CD4-positive, alpha-beta memory T cell (primary cell): ENCODE measurements around the gene TEX55. TPM values are rescaled to one million over a fixed set of nuclear protein-coding genes. Genes with fewer than 3 reads are reported as not detected.
"Not testable (repeated sequence)": the region's sequence is repeated elsewhere in the genome, so short reads cannot be mapped to it uniquely, and the experiment has no call there.

Experiments
- CTCF ChIA-PET: fragments of 350-600 bp; sonication (Branson Sonifier 250); formaldehyde crosslinking; loops from one replicate; lab custom pipeline; 2021; ENCODE audit warnings: inconsistent platforms; ENCODE audit not compliant: partially characterized antibody; lab: Charles Lee
- POLR2A ChIA-PET: fragments of 350-600 bp; sonication (Branson Sonifier 250); formaldehyde crosslinking; loops from one replicate; lab custom pipeline; 2021; ENCODE audit not compliant: partially characterized antibody; lab: Charles Lee
- DNase-seq, 5 donors: peaks; one replicate each; pipeline versions ENCODE4 v3.0.0 to v3.0.0-alpha.2; 2020 to 2022; ENCODE audit warnings: mixed read lengths in 1 of 5
- H3K27ac ChIP-seq: one replicate; pipeline ENCODE4 v1.7.0; 2013; ENCODE audit warnings: low read depth, low read length
- H3K27me3 ChIP-seq: 2 replicates; pipeline ENCODE4 v1.7.0; 2013; ENCODE audit warnings: mild to moderate bottlenecking, low read length, moderate library complexity; ENCODE audit not compliant: insufficient read depth
- H3K36me3 ChIP-seq: 2 replicates; pipeline ENCODE4 v1.7.0; 2013; ENCODE audit warnings: mild to moderate bottlenecking, low read length, moderate library complexity; ENCODE audit not compliant: insufficient read depth
- H3K4me1 ChIP-seq: 2 replicates; pipeline ENCODE4 v1.7.0; 2013; ENCODE audit warnings: mild to moderate bottlenecking, low read length, moderate library complexity; ENCODE audit not compliant: insufficient read depth
- H3K4me3 ChIP-seq, 2 donors: one replicate each; pipeline ENCODE4 v1.7.0; 2013; ENCODE audit warnings: low read length in 2 of 2, mild to moderate bottlenecking in 1 of 2
- H3K9me3 ChIP-seq, 2 donors: one replicate each; pipeline ENCODE4 v1.7.0; 2013; ENCODE audit warnings: low read length in 2 of 2, control low read depth in 1 of 2; ENCODE audit not compliant: control insufficient read depth in 1 of 2
- H3K27ac Mint-ChIP-seq, 7 donors: one replicate each; pipeline ENCODE4 v1.8.0; 2020 to 2021; ENCODE audit warnings: mixed read lengths in 7 of 7, mild to moderate bottlenecking in 6 of 7, inconsistent platforms in 3 of 7, moderate library complexity in 3 of 7
- H3K27me3 Mint-ChIP-seq, 2 donors: one replicate each; pipeline ENCODE4 v1.8.0; 2020 to 2021; ENCODE audit warnings: mixed read lengths in 2 of 2
- H3K36me3 Mint-ChIP-seq, 2 donors: one replicate each; pipeline ENCODE4 v1.8.0; 2020 to 2021; ENCODE audit warnings: mixed read lengths in 2 of 2, inconsistent platforms in 1 of 2, mild to moderate bottlenecking in 1 of 2
- H3K4me1 Mint-ChIP-seq, 4 donors: one replicate each; pipeline ENCODE4 v1.8.0; 2020 to 2021; ENCODE audit warnings: mixed read lengths in 4 of 4, mild to moderate bottlenecking in 1 of 4
- H3K4me3 Mint-ChIP-seq, 8 donors: one replicate each; pipeline ENCODE4 v1.8.0; 2020 to 2021; ENCODE audit warnings: mixed read lengths in 8 of 8, mild to moderate bottlenecking in 7 of 8, moderate library complexity in 6 of 8, inconsistent platforms in 3 of 8
- H3K9me3 Mint-ChIP-seq, 8 donors: one replicate each; pipeline ENCODE4 v1.8.0; 2020 to 2021; ENCODE audit warnings: mixed read lengths in 8 of 8, mild to moderate bottlenecking in 5 of 8, inconsistent platforms in 3 of 8, moderate library complexity in 1 of 8
- intact Hi-C: fragments of 100-400 bp; cut with micrococcal nuclease; formaldehyde crosslinking; loops from one replicate; pipeline ENCODE4 v1.15.1; 2023
- polyA plus RNA-seq, 2 donors: library from polyadenylated mRNA; unstranded; fragments of 300-500 nt; fragmentation: Illumina TruSeq; gene quantifications; one replicate each; pipeline ENCODE4 v1.2.3, GENCODE V29; 2021
- total RNA-seq, 2 experiments: library from RNA; stranded (reverse); gene quantifications; one replicate each; pipeline ENCODE4 v1.2.3, GENCODE V29; 2021

TEX55 gene
- total and polyA plus RNA-seq, 4 experiments from 2014 or later, result not detected

DNA sequence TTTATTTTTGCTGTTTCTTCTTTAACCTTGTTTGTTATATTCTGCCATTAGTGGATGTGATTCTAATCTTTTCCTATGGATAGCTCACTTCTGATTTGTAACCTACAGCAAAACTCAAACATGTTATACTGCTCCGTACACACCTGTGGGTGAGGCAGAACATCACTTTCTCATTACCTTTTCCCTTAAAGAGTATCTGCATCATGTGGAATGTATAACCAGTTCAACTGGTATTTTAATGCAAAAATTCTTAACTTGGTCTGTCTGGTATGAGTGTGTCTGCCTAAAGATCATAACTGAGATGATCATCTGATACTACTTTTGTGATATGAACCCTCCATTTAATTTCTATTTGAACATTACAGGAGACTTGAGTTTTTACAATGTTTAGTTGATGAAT lies 14.4 kb downstream of the TEX55 start:
- Histone ChIP-seq H3K4me3 (no peak overlapping the region), H3K36me3 (no peaks in the 10 kb centered on the region), H3K27me3 (no peaks in the 10 kb centered on the region), H3K9me3 (no peaks in the 10 kb centered on the region), H3K27ac (no peak overlapping the region), H3K4me1 (no peaks in the 10 kb centered on the region)
- no peaks in the 10 kb centered on the region for H3K36me3 Mint-ChIP-seq
- no peak for DNase-seq
- peaks cover 0 to 21% (median 15%) of the 10 kb centered on the region in 8 donors for H3K9me3 Mint-ChIP-seq
- ChIA-PET POLR2A (no interaction called here), CTCF (no interaction called here)
- intact Hi-C loops, result no loop called here
- H3K4me1 Mint-ChIP-seq, result no peaks in the 10 kb centered on the region
- no peak overlapping the region for H3K27ac Mint-ChIP-seq
- peaks cover 17 to 19% of the 10 kb centered on the region in 2 donors for H3K27me3 Mint-ChIP-seq
- H3K4me3 Mint-ChIP-seq, result no peak overlapping the region

DNA sequence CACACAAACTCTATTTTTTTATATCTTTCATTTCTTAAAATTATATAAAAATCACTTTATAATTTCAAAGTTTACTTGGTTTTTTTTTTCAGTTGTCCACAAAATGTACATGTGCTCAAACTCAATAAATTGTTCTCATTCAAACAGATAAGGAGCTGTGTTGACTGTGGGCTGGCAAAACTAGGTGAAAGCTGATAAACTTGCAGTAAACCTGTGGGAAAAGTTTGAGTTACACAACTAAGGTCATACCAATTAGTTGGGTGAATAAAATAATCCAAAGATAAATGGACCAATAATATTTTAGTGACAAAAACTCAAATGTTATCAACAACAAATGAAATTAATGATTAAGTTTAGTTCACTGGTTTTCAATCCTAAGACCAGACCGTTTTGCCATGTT lies 14.8 kb downstream of the TEX55 start:
- Histone ChIP-seq H3K4me3 (no peak overlapping the region), H3K27ac (no peak overlapping the region), H3K4me1 (no peaks in the 10 kb centered on the region), H3K27me3 (no peaks in the 10 kb centered on the region), H3K9me3 (no peaks in the 10 kb centered on the region), H3K36me3 (no peaks in the 10 kb centered on the region)
- no peaks in the 10 kb centered on the region for H3K4me1 Mint-ChIP-seq
- DNase-seq, result no peak
- H3K4me3 Mint-ChIP-seq, result no peak overlapping the region
- CTCF ChIA-PET, result no interaction called here
- POLR2A ChIA-PET, result interaction anchor here (0.5 kb wide), 1 partner anchor 9 kb away, joined by 3 read pairs; no protein-coding TSS in a partner anchor
- no peaks in the 10 kb centered on the region for H3K36me3 Mint-ChIP-seq
- H3K27me3 Mint-ChIP-seq, result peaks cover 14 to 19% of the 10 kb centered on the region in 2 donors
- intact Hi-C loops, result no loop called here
- no peak overlapping the region for H3K27ac Mint-ChIP-seq
- H3K9me3 Mint-ChIP-seq, result peaks cover 0 to 19% (median 13%) of the 10 kb centered on the region in 8 donors

DNA sequence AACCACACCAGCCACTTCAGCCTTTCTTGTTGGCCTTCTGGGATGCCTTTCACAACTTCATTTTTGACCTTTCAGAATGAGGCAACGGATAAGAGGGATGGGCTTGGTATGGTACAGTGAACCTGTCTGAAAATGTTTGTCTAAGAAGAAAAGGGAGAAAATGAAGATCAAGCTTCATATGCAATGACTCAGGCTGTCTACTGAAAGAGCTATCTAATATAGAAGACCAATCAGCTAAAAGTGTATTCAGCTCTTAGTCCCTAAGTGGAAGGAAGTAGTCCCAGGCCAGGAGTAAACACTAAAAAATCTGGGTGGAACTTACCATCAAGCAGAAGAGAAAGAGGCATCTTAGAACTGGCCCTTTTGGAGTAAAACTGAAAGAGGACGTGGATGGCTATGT lies 15.3 kb downstream of the TEX55 start:
- Mint-ChIP-seq H3K4me3 (no peak overlapping the region), H3K4me1 (no peaks in the 10 kb centered on the region), H3K9me3 (peaks cover 0 to 19% (median 13%) of the 10 kb centered on the region in 8 donors), H3K27me3 (peaks cover 12 to 19% of the 10 kb centered on the region in 2 donors), H3K27ac (no peak overlapping the region), H3K36me3 (no peaks in the 10 kb centered on the region)
- H3K4me3 ChIP-seq, result no peak overlapping the region
- DNase-seq, result no peak
- no peaks in the 10 kb centered on the region for H3K27me3 ChIP-seq
- H3K36me3 ChIP-seq, result no peaks in the 10 kb centered on the region
- CTCF ChIA-PET, result no interaction called here
- no peaks in the 10 kb centered on the region for H3K4me1 ChIP-seq
- POLR2A ChIA-PET, result interaction anchor here (0.5 kb wide), 1 partner anchor 10 kb away, joined by 3 read pairs; no protein-coding TSS in a partner anchor
- no peaks in the 10 kb centered on the region for H3K9me3 ChIP-seq
- H3K27ac ChIP-seq, result no peak overlapping the region
- intact Hi-C loops, result no loop called here

DNA sequence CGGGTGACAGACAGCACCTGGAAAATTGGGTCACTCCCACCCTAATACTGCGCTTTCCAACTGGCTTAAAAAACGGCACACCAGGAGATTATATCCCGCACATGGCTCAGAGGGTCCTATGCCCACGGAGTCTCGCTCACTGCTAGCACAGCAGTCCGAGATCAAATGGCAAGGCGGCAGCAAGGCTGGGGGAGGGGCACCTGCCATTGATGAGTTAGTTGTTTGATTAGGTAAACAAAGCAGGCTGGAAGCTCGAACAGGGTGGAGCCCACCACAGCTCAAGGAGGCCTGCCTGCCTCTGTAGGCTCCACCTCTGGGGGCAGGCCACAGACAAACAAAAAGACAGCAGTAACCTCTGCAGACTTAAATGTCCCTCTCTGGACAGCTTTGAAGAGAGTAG lies 18.8 kb downstream of the TEX55 start:
- CTCF ChIA-PET, POLR2A ChIA-PET, H3K27ac ChIP-seq, H3K4me3 Mint-ChIP-seq, H3K27me3 ChIP-seq, H3K27ac Mint-ChIP-seq, H3K9me3 Mint-ChIP-seq, intact Hi-C loops, H3K9me3 ChIP-seq, DNase-seq, H3K4me3 ChIP-seq, H3K36me3 Mint-ChIP-seq, H3K4me1 ChIP-seq, H3K36me3 ChIP-seq, H3K4me1 Mint-ChIP-seq: not testable (repeated sequence)
- H3K27me3 Mint-ChIP-seq, result peaks cover 6 to 17% of the 10 kb centered on the region in 2 donors

DNA sequence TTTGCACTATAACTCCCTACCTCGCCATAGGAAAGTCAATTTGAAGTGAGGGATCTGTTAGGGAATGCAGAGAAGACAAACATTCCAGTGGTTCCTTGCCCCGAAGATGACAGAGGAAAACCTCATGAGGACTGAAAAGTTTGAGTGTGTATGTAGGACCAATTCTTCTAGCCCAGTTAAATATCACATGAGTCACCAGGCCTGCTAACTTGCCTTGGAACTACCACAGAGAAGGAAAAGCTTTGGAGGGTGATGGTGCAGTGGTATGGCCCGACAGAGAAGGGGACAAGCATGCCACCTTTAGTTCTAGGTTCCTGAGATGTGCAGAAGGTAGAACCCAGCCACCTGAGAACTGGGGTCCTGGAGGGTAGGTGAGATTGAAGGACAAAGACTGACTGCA lies 24.9 kb downstream of the TEX55 start:
- DNase-seq, result no peak
- CTCF ChIA-PET, result no interaction called here
- Mint-ChIP-seq H3K4me1 (no peaks in the 10 kb centered on the region), H3K27ac (no peak overlapping the region), H3K36me3 (no peaks in the 10 kb centered on the region), H3K4me3 (no peak overlapping the region), H3K27me3 (peaks cover 0 to 5% of the 10 kb centered on the region in 2 donors), H3K9me3 (peaks cover 0 to 2% (median 0%) of the 10 kb centered on the region in 8 donors)
- POLR2A ChIA-PET, result no interaction called here
- no peaks in the 10 kb centered on the region for H3K9me3 ChIP-seq
- H3K27ac ChIP-seq, result no peak overlapping the region
- no peaks in the 10 kb centered on the region for H3K27me3 ChIP-seq
- no peaks in the 10 kb centered on the region for H3K4me1 ChIP-seq
- H3K36me3 ChIP-seq, result no peaks in the 10 kb centered on the region
- intact Hi-C loops, result no loop called here
- no peak overlapping the region for H3K4me3 ChIP-seq

DNA sequence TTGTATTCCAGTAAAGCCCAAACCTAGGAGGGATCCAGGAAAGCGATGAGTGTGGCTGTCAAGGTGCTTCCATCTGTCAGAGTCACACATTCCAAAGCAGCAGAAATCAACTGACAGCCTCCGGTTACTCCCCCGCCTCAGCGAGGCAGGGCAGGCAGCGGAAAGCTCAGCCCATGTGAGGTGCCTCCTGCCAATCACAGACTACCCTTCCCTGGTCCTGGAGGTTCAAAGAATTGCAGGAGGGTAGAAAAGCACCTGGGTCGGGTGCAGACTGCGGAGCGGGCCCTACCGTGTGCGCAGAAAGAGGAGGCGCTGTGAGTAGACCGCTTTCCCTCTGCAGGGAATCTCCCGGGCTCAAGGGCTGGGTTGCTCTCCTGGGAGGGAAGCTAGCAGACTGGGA lies 27.4 kb downstream of the TEX55 start, which contains the start of gene UPK1B:
UPK1B (plus strand) TSS at position 274 of the 400 bp plus-strand sequence. CDS start 13,144 bp downstream, outside the sequence.
- Histone ChIP-seq H3K9me3 (no peaks in the 10 kb centered on the region), H3K4me3 (no peak within 1 kb of the TSS), H3K4me1 (no peaks in the 10 kb centered on the region), H3K27ac (no peak within 1 kb of the TSS), H3K27me3 (no peaks in the 10 kb centered on the region), H3K36me3 (no peaks in the 10 kb centered on the region)
- DNase-seq, result no peak
- peaks cover 0 to 2% (median 0%) of the 10 kb centered on the region in 8 donors for H3K9me3 Mint-ChIP-seq
- H3K27ac Mint-ChIP-seq, result no peak within 1 kb of the TSS
- no peaks in the 10 kb centered on the region for H3K4me1 Mint-ChIP-seq
- intact Hi-C loops, result no loop called here
- POLR2A ChIA-PET, result no interaction called here
- CTCF ChIA-PET, result interaction anchor here (0.6 kb wide), 1 partner anchor 76 kb away, joined by 4 read pairs; no protein-coding TSS in a partner anchor
- H3K4me3 Mint-ChIP-seq, result no peak within 1 kb of the TSS
- peaks cover 3 to 9% of the 10 kb centered on the region in 2 donors for H3K27me3 Mint-ChIP-seq
- no peaks in the 10 kb centered on the region for H3K36me3 Mint-ChIP-seq

DNA sequence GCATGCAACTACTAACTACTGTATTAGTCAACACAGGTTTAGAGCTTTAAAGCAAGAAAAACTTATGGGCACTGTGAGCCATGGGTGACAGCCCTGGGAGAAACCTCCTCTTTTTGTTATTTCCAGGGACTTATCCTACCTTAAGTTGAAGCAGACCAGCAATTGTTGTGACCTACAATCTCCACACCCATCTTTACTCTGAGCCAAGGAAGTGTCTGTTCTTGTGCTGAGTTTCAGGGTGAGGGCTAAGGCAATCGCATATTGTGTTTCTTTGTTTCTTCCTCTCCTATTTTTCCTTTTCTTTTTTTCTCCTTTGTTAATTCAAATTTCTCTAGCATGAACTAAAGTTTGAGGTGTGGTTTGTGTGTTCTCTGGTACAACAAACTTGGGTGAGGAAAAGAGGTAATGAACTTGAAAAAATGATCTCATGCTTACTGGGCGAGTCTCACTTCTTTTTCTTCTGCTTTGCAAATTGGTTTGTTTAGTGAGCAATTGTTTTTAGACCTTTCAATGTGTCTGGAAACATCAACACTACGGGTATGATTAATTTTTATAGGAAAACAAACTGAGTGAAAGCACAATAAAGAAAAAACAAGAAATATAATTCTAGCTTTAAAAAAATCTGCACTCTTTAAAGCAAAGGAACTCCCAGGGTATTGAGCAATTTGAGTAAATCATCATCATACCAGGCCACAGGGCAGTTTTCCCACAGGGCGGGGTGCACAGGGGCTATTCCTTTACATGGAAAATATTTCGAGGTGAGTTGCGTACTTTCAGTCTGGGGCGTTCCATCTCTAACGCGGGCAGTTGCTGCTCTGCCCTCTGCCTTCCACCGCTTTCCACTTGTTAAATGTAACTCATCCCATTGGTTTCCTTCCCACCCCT lies 30.1 kb downstream of the TEX55 start:
- Mint-ChIP-seq H3K27ac (no peak overlapping the region), H3K36me3 (no peaks in the 10 kb centered on the region), H3K9me3 (no peaks in the 10 kb centered on the region), H3K4me1 (no peaks in the 10 kb centered on the region), H3K4me3 (no peak overlapping the region), H3K27me3 (peaks cover 5 to 13% of the 10 kb centered on the region in 2 donors)
- Histone ChIP-seq H3K27ac (no peak overlapping the region), H3K4me1 (no peaks in the 10 kb centered on the region), H3K4me3 (no peak overlapping the region), H3K9me3 (no peaks in the 10 kb centered on the region), H3K36me3 (no peaks in the 10 kb centered on the region), H3K27me3 (no peaks in the 10 kb centered on the region)
- ChIA-PET CTCF (interaction anchor here (1.0 kb wide), 1 partner anchor 292 kb away, joined by 3 read pairs; no protein-coding TSS in a partner anchor), POLR2A (no interaction called here)
- intact Hi-C loops, result no loop called here
- DNase-seq, result no peak
